Nephron progenitor cell (in vitro differentiated cells): ENCODE data around the gene HMX2.

ENCODE experiments used
- DNase-seq: peaks from one replicate; pipeline ENCODE4 v3.0.0; 2021
- H3K27ac Mint-ChIP-seq: 2 replicates; pipeline ENCODE4 v1.8.0; 2021; ENCODE audit warnings: mild to moderate bottlenecking, moderate library complexity, mixed read lengths
- H3K27me3 Mint-ChIP-seq: 2 replicates; pipeline ENCODE4 v1.8.0; 2021; ENCODE audit warnings: mild to moderate bottlenecking, low read depth, mixed read lengths; ENCODE audit not compliant: poor library complexity
- H3K36me3 Mint-ChIP-seq: 2 replicates; pipeline ENCODE4 v1.8.0; 2021; ENCODE audit warnings: low read depth, mixed read lengths
- H3K4me1 Mint-ChIP-seq: 2 replicates; pipeline ENCODE4 v1.8.0; 2021; ENCODE audit warnings: mixed read lengths
- H3K4me3 Mint-ChIP-seq: 2 replicates; pipeline ENCODE4 v1.8.0; 2021; ENCODE audit warnings: mild to moderate bottlenecking, moderate library complexity, mixed read lengths
- H3K9me3 Mint-ChIP-seq: 2 replicates; pipeline ENCODE4 v1.8.0; 2021; ENCODE audit warnings: mild to moderate bottlenecking, moderate library complexity, mixed read lengths
- TF ChIP-seq, protein P1 (sequence below): fragments of 200-600 bp; sonication (generic); IDR thresholded peaks from 2 replicates; pipeline ENCODE4 v1.5.0; 2021; ENCODE audit warnings: antibody characterized with exemption

The HMX2 gene

DNA sequence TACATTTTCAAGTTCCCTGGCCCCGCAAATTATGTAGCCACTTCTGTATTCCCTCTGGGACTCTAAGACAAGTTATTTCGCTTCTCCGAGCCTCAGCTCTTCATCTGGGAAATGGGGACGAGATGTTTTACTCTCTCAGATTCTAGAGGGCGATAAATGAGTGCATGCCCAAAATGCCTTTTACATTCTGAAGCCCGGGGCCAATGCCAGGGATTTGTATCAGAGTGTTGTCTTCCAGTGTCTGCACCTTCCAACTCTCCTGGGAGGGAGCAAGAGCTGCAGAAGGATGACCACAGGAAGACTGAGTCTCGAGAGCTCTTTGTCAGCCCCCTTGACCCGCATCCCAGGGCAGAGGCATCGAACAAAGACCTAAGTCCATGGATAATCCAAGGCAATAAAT is 46.1 kb downstream of the HMX2 start:
- Mint-ChIP-seq H3K27ac (no peak overlapping the region), H3K27me3 (peaks cover 11% of the 10 kb centered on the region), H3K36me3 (no peaks in the 10 kb centered on the region), H3K4me3 (no peak overlapping the region), H3K4me1 (peaks cover 9% of the 10 kb centered on the region), H3K9me3 (no peaks in the 10 kb centered on the region)
- DNase-seq = no peak
- TF ChIP-seq, protein P1, sequence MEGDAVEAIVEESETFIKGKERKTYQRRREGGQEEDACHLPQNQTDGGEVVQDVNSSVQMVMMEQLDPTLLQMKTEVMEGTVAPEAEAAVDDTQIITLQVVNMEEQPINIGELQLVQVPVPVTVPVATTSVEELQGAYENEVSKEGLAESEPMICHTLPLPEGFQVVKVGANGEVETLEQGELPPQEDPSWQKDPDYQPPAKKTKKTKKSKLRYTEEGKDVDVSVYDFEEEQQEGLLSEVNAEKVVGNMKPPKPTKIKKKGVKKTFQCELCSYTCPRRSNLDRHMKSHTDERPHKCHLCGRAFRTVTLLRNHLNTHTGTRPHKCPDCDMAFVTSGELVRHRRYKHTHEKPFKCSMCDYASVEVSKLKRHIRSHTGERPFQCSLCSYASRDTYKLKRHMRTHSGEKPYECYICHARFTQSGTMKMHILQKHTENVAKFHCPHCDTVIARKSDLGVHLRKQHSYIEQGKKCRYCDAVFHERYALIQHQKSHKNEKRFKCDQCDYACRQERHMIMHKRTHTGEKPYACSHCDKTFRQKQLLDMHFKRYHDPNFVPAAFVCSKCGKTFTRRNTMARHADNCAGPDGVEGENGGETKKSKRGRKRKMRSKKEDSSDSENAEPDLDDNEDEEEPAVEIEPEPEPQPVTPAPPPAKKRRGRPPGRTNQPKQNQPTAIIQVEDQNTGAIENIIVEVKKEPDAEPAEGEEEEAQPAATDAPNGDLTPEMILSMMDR = no peak
